HepG2 (cell line): ENCODE results near the gene PRR12. TPM values are rescaled to one million over a fixed set of nuclear protein-coding genes. Genes with fewer than 3 reads are reported as not detected.

Experiments
- ATAC-seq: fragments of 200-7000 bp; cut with Tn5 transposase; 3 replicates; pipeline ENCODE4 v1.9.1; 2020; ENCODE audit warnings: mild to moderate bottlenecking, moderate library complexity
- BruUV-seq: library from RNA; stranded (reverse); fragments of 400-500 nt; replicated peaks from 2 replicates; lab custom pipeline; 2021; lab: Mats Ljungman, UMichigan
- CTCF ChIA-PET: fragments of 300-600 bp; formaldehyde crosslinking; extraction: SDS; loops from one replicate; lab custom pipeline; 2021; ENCODE audit warnings: low total read pairs, inconsistent platforms, low intra/inter-chr PET ratio; lab: Yijun Ruan, JAX
- POLR2A ChIA-PET: fragments of 350-600 bp; sonication (Branson Sonifier 250); formaldehyde crosslinking; loops from one replicate; lab custom pipeline; 2020; ENCODE audit warnings: antibody characterized with exemption, inconsistent platforms; lab: Yijun Ruan, JAX
- DNase-seq: peaks from one replicate; pipeline ENCODE4 v3.0.0-alpha.2; 2015; ENCODE audit warnings: low spot score
- FAIRE-seq: peaks from 3 replicates; lab custom pipeline; 2011; peaks lifted over from hg19 to GRCh38; lab: Jason Lieb, UNC
- H2AFZ ChIP-seq: one replicate; pipeline ENCODE4 v1.6.1; 2011; ENCODE audit warnings: low read length, inconsistent platforms
- H3K27ac ChIP-seq: fragments of 300-600 bp; 3 replicates; pipeline ENCODE4 v1.8.0; 2011; ENCODE audit warnings: mixed run types, mild to moderate bottlenecking, mixed read lengths, low read length, inconsistent platforms; ENCODE audit not compliant: insufficient read depth; ENCODE audit errors: extremely low read length
- H3K27me3 ChIP-seq, 2 experiments: fragments of 200-600 bp in 1 of 2; 2 replicates in 1 of 2; 3 replicates in 1 of 2; pipeline versions ENCODE4 v1.6.0 to v1.8.0; 2011; ENCODE audit warnings: low read length in 2 of 2, mild to moderate bottlenecking in 2 of 2, moderate library complexity in 2 of 2, inconsistent platforms in 1 of 2; ENCODE audit not compliant: insufficient read depth in 2 of 2, control insufficient read depth in 1 of 2
- H3K36me3 ChIP-seq, 2 experiments: fragments of 200-600 bp in 1 of 2; replicated peaks in 1 of 2; 2 replicates in 1 of 2; 3 replicates in 1 of 2; pipeline versions ENCODE4 v1.5.1 to v1.8.0; 2011; ENCODE audit warnings: low read length in 2 of 2, inconsistent platforms in 1 of 2; ENCODE audit not compliant: insufficient read depth in 2 of 2, control insufficient read depth in 1 of 2
- H3K4me1 ChIP-seq: 2 replicates; pipeline ENCODE4 v1.5.1; 2012; ENCODE audit warnings: low read length, inconsistent platforms; ENCODE audit not compliant: insufficient read depth
- H3K4me2 ChIP-seq: 2 replicates; pipeline ENCODE4 v1.6.0; 2011; ENCODE audit warnings: low read depth, low read length, inconsistent platforms
- H3K4me3 ChIP-seq, 3 experiments: fragments of 200-600 bp in 1 of 3; sonication (generic), shearing (Covaris generic) in 1 of 3; replicated peaks in 1 of 3; 2 replicates each; pipeline ENCODE4 v1.5.1; 2011 to 2016; ENCODE audit warnings: low read length in 3 of 3, inconsistent platforms in 2 of 3, low read depth in 2 of 3, mild to moderate bottlenecking in 2 of 3, control low read depth in 1 of 3, mixed read lengths in 1 of 3; ENCODE audit not compliant: insufficient read depth in 1 of 3
- H3K79me2 ChIP-seq: one replicate; pipeline ENCODE4 v1.6.1; 2011; ENCODE audit warnings: low read length, inconsistent platforms; ENCODE audit not compliant: insufficient read depth
- H3K9ac ChIP-seq: 2 replicates; pipeline ENCODE4 v1.6.0; 2011; ENCODE audit warnings: mild to moderate bottlenecking, low read depth, low read length, inconsistent platforms; ENCODE audit not compliant: insufficient read depth
- H3K9me3 ChIP-seq: 2 replicates; pipeline ENCODE4 v1.5.1; 2012; ENCODE audit warnings: mild to moderate bottlenecking, low read length
- H4K20me1 ChIP-seq: 2 replicates; pipeline ENCODE4 v1.6.0; 2011; ENCODE audit warnings: inconsistent platforms, mild to moderate bottlenecking, low read length, moderate library complexity; ENCODE audit not compliant: insufficient read depth
- CENPT ChIP-seq: sonication (generic); formaldehyde crosslinking; IDR thresholded peaks from 2 replicates; pipeline ENCODE4 v1.8.0; 2022; ENCODE audit warnings: low read depth, mild to moderate bottlenecking, moderate library complexity, missing genetic modification reagents
- CREM ChIP-seq, 2 experiments: sonication (generic) in 1 of 2; formaldehyde crosslinking in 1 of 2; IDR thresholded peaks; 2 replicates each; pipeline versions ENCODE4 v1.4.0 to v1.6.1; 2016 to 2020; ENCODE audit warnings: antibody characterized with exemption in 1 of 2, mild to moderate bottlenecking in 1 of 2, missing genetic modification reagents in 1 of 2
- FOXK1 ChIP-seq: sonication (generic); formaldehyde crosslinking; IDR thresholded peaks from 2 replicates; pipeline ENCODE4 v1.4.0; 2020; ENCODE audit warnings: low read depth, missing genetic modification reagents, borderline replicate concordance
- GATA4 ChIP-seq: sonication (generic); IDR thresholded peaks from 2 replicates; pipeline ENCODE4 v1.6.1; 2016; ENCODE audit warnings: antibody characterized with exemption, low read depth, borderline replicate concordance
- KMT2A ChIP-seq: sonication (generic); formaldehyde crosslinking; IDR thresholded peaks from 2 replicates; pipeline ENCODE4 v1.4.0; 2020; ENCODE audit warnings: missing genetic modification reagents
- MAFF ChIP-seq: IDR thresholded peaks from 2 replicates; pipeline ENCODE4 v1.6.1; 2011; ENCODE audit warnings: low read depth, low read length, improper control_type of control experiment
- NFE2 ChIP-seq: sonication (generic); formaldehyde crosslinking; IDR thresholded peaks from 2 replicates; pipeline ENCODE4 v1.4.0; 2020; ENCODE audit warnings: missing genetic modification reagents
- RFXANK ChIP-seq: IDR thresholded peaks from 2 replicates; pipeline ENCODE4 v1.6.1; 2016
- SP5 ChIP-seq: IDR thresholded peaks from 2 replicates; pipeline ENCODE4 v1.6.1; 2016; ENCODE audit warnings: low read depth, borderline replicate concordance
- ZGPAT ChIP-seq: IDR thresholded peaks from 2 replicates; pipeline ENCODE4 v1.6.1; 2016; ENCODE audit warnings: mild to moderate bottlenecking
- ZNF20 ChIP-seq: sonication (generic); formaldehyde crosslinking; IDR thresholded peaks from 2 replicates; pipeline ENCODE4 v1.4.0; 2020; ENCODE audit warnings: mild to moderate bottlenecking, moderate library complexity, missing genetic modification reagents
- ZNF414 ChIP-seq: sonication (generic); formaldehyde crosslinking; IDR thresholded peaks from 2 replicates; pipeline ENCODE4 v1.5.0; 2020; ENCODE audit warnings: missing genetic modification reagents
- ZNF547 ChIP-seq: sonication (generic); formaldehyde crosslinking; IDR thresholded peaks from 2 replicates; pipeline ENCODE4 v1.5.1; 2020; ENCODE audit warnings: mild to moderate bottlenecking, missing genetic modification reagents
- ZNF782 ChIP-seq: sonication (generic); formaldehyde crosslinking; IDR thresholded peaks from 2 replicates; pipeline ENCODE4 v1.4.0; 2020; ENCODE audit warnings: missing genetic modification reagents, mild to moderate bottlenecking, borderline replicate concordance
- WGBS: methylation state at CpG from one replicate; pipeline ENCODE4 v1.1.6; 2017; ENCODE audit warnings: low lambda C conversion rate; 5-methylcytosine and 5-hydroxymethylcytosine counted together
- in situ Hi-C: cut with HindIII; loops from 2 replicates; pipeline ENCODE4 v1.10.0; 2017; ENCODE audit warnings: low pct_unique_long_range_greater_than_20kb; ENCODE audit not compliant: extremely low pct_ligation_motif_present
- intact Hi-C: fragments of 100-400 bp; cut with micrococcal nuclease; formaldehyde crosslinking; loops from one replicate; pipeline ENCODE4 v1.10.0; 2022; ENCODE audit not compliant: unreplicated experiment
- polyA plus RNA-seq, 8 experiments: library from polyadenylated mRNA; depleted of rRNA in 3 of 8; stranded (reverse) in 7 of 8; unstranded in 1 of 8; fragments of >200 nt; fragmentation: Illumina TruSeq in 4 of 8; extraction: Trizol in 4 of 8; gene quantifications; 2 replicates each; pipeline versions ENCODE4 v1.2.1 to v1.2.3, GENCODE V29; 2011 to 2016; ENCODE audit warnings: low read depth in 4 of 8, missing spikeins in 1 of 8, mixed read lengths in 1 of 8; ENCODE audit not compliant: insufficient read depth in 1 of 8
- total RNA-seq, 5 experiments: library from RNA; depleted of rRNA; stranded (reverse); fragments of >200 nt; fragmentation: Illumina TruSeq; extraction: Trizol; gene quantifications; 2 replicates each; pipeline ENCODE4 v1.2.3, GENCODE V29; 2016; ENCODE audit warnings: low read depth in 1 of 5

Gene PRR12
- total and polyA plus RNA-seq, 2 of the 13 experiments (the other 11 are each of a cell fraction or from before 2014, with no cell fraction given) = 0.62 to 1.5 TPM

GRCh38 chr19:49555600-49556411 lies 35.2 kb upstream of the PRR12 start:
- no peak for ATAC-seq
- H3K27ac ChIP-seq = no peak overlapping the region
- POLR2A ChIA-PET = interaction anchor here (0.8 kb wide), 1 partner anchor 42 kb away, joined by 3 read pairs; no protein-coding TSS in a partner anchor

More at GRCh38 chr19:49555600-49556411, 35.2 kb upstream of the PRR12 start:
- no peaks in the 10 kb centered on the region for H3K27me3 ChIP-seq
- H2AFZ ChIP-seq = no peak overlapping the region
- intact Hi-C loops (no loop called here), in situ Hi-C loops (no loop called here)
- H3K4me3 ChIP-seq = no peak overlapping the region
- H3K4me2 ChIP-seq = no peak overlapping the region
- H3K9me3 ChIP-seq = no peaks in the 10 kb centered on the region
- TF ChIP-seq CENPT (CRISPR knock-in tag) (no peak), FOXK1 (CRISPR knock-in tag) (no peak), NFE2 (CRISPR knock-in tag) (no peak), SP5 (no peak), CREM (IDR thresholded peaks at IDR 0.05) (no peak), CREM (CRISPR knock-in tag; IDR thresholded peaks at IDR 0.05) (no peak), ZGPAT (no peak), RFXANK (CRISPR knock-in tag) (no peak), ZNF782 (CRISPR knock-in tag) (no peak), GATA4 (no peak), KMT2A (CRISPR knock-in tag) (no peak), ZNF20 (CRISPR knock-in tag) (no peak), MAFF (no peak), ZNF547 (no peak), ZNF414 (CRISPR knock-in tag) (no peak)
- BruUV-seq = no TSS peak
- no peaks in the 10 kb centered on the region for H4K20me1 ChIP-seq
- peaks cover 29% of the 10 kb centered on the region for H3K4me1 ChIP-seq
- H3K9ac ChIP-seq = no peak overlapping the region
- peaks cover 18 to 46% of the 10 kb centered on the region in 2 experiments for H3K36me3 ChIP-seq
- H3K79me2 ChIP-seq = no peaks in the 10 kb centered on the region
- FAIRE-seq (no peak), DNase-seq (no peak)
- CTCF ChIA-PET = no interaction called here
- 98% methylated on average over 52 of the region's 53 CpGs for WGBS
